T-helper 17 cell (primary cell): Measurements from ENCODE around the gene XYLT1. TPM values are rescaled to one million over a fixed set of nuclear protein-coding genes. Genes with fewer than 3 reads are reported as not detected.
A peak's percentile ranks its signal among the peaks of the same experiment; 100 is the strongest.

Experiments used
- ATAC-seq: fragments of 150-1000 bp; cut with Tn5 transposase; 2 replicates; pipeline ENCODE4 v1.10.0; 2021; ENCODE audit warnings: mild to moderate bottlenecking, moderate library complexity
- DNase-seq, 3 donors: peaks; one replicate each; pipeline versions ENCODE4 v3.0.0 to v3.0.0-alpha.2; 2020 to 2021
- H3K9me3 ChIP-seq: one replicate; pipeline ENCODE4 v1.7.0; 2013; ENCODE audit warnings: low read length, mild to moderate bottlenecking; ENCODE audit not compliant: control insufficient read depth, poor library complexity, severe bottlenecking
- H3K27ac Mint-ChIP-seq: one replicate; pipeline ENCODE4 v1.8.0; 2022; ENCODE audit warnings: mild to moderate bottlenecking, moderate library complexity, mixed read lengths
- H3K27me3 Mint-ChIP-seq: one replicate; pipeline ENCODE4 v1.8.0; 2022; ENCODE audit warnings: mixed read lengths
- H3K36me3 Mint-ChIP-seq: one replicate; pipeline ENCODE4 v1.8.0; 2022; ENCODE audit warnings: low read depth, mixed read lengths
- H3K4me1 Mint-ChIP-seq: one replicate; pipeline ENCODE4 v1.8.0; 2022; ENCODE audit warnings: mild to moderate bottlenecking, mixed read lengths
- H3K4me3 Mint-ChIP-seq: one replicate; pipeline ENCODE4 v1.8.0; 2022; ENCODE audit warnings: mild to moderate bottlenecking, moderate library complexity, mixed read lengths
- total RNA-seq, 4 donors: library from RNA in 2 of 4; stranded (reverse) in 2 of 4; gene quantifications; one replicate each; pipeline ENCODE4 v1.2.3 and lab custom pipeline; 2022 to 2026

The XYLT1 gene
- total RNA-seq, 2 donors from 2014 or later, result 33.8 to 57.3 TPM

- H3K27ac Mint-ChIP-seq, result peak overlapping the region; percentile 30
- no peaks in the 10 kb centered on the region for H3K27me3 Mint-ChIP-seq
- H3K4me1 Mint-ChIP-seq, result peaks cover 22% of the 10 kb centered on the region
- ATAC-seq (no peak), DNase-seq (no peak)
- no peak overlapping the region for H3K4me3 Mint-ChIP-seq
- no peaks in the 10 kb centered on the region for H3K9me3 ChIP-seq
- peaks cover 7% of the 10 kb centered on the region for H3K36me3 Mint-ChIP-seq
Measured at GRCh38 chr16:17228048-17228707, 242.6 kb downstream of the XYLT1 start.

GRCh38 chr16:17227278-17227677 is 243.5 kb downstream of the XYLT1 start:
- DNase-seq (no peak), ATAC-seq (no peak)
- Mint-ChIP-seq H3K27ac (peak overlapping the region; percentile 30), H3K27me3 (no peaks in the 10 kb centered on the region), H3K4me3 (no peak overlapping the region), H3K4me1 (peaks cover 13% of the 10 kb centered on the region), H3K36me3 (peaks cover 2% of the 10 kb centered on the region)
- H3K9me3 ChIP-seq, result no peaks in the 10 kb centered on the region

- H3K27me3 Mint-ChIP-seq, result no peaks in the 10 kb centered on the region
- ATAC-seq (no peak), DNase-seq (no peak)
- H3K27ac Mint-ChIP-seq, result peak overlapping the region; percentile 5
- H3K9me3 ChIP-seq, result no peaks in the 10 kb centered on the region
- peaks cover 16% of the 10 kb centered on the region for H3K4me1 Mint-ChIP-seq
- peaks cover 2% of the 10 kb centered on the region for H3K36me3 Mint-ChIP-seq
- H3K4me3 Mint-ChIP-seq, result no peak overlapping the region
Measured at GRCh38 chr16:17225541-17225940, 245.2 kb downstream of the XYLT1 start.

GRCh38 chr16:17224879-17225281 is 245.9 kb downstream of the XYLT1 start:
- DNase-seq, result no peak
- peaks cover 2% of the 10 kb centered on the region for H3K36me3 Mint-ChIP-seq
- no peaks in the 10 kb centered on the region for H3K9me3 ChIP-seq
- H3K4me3 Mint-ChIP-seq, result no peak overlapping the region
- peak overlapping the region; percentile 5 for H3K27ac Mint-ChIP-seq
- H3K4me1 Mint-ChIP-seq, result peaks cover 12% of the 10 kb centered on the region
- no peaks in the 10 kb centered on the region for H3K27me3 Mint-ChIP-seq
- peak; percentile 36 for ATAC-seq

- H3K4me3 Mint-ChIP-seq, result no peak overlapping the region
- peak overlapping the region; percentile 5 for H3K27ac Mint-ChIP-seq
- peaks cover 2% of the 10 kb centered on the region for H3K36me3 Mint-ChIP-seq
- peaks cover 12% of the 10 kb centered on the region for H3K4me1 Mint-ChIP-seq
- DNase-seq (no peak), ATAC-seq (no peak)
- no peaks in the 10 kb centered on the region for H3K27me3 Mint-ChIP-seq
- H3K9me3 ChIP-seq, result no peaks in the 10 kb centered on the region
Measured at GRCh38 chr16:17224350-17224749, 246.4 kb downstream of the XYLT1 start.

GRCh38 chr16:17223576-17223975 is 247.2 kb downstream of the XYLT1 start:
- no peak for ATAC-seq

GRCh38 chr16:17222871-17223401 is 247.8 kb downstream of the XYLT1 start:
- peaks cover 15% of the 10 kb centered on the region for H3K4me1 Mint-ChIP-seq
- DNase-seq (no peak), ATAC-seq (no peak)
- no peaks in the 10 kb centered on the region for H3K9me3 ChIP-seq
- H3K36me3 Mint-ChIP-seq, result peaks cover 2% of the 10 kb centered on the region
- no peak overlapping the region for H3K4me3 Mint-ChIP-seq
- no peaks in the 10 kb centered on the region for H3K27me3 Mint-ChIP-seq
- no peak overlapping the region for H3K27ac Mint-ChIP-seq

More at GRCh38 chr16:17223576-17223975, 247.2 kb downstream of the XYLT1 start:
- no peaks in the 10 kb centered on the region for H3K9me3 ChIP-seq
- Mint-ChIP-seq H3K4me1 (peaks cover 12% of the 10 kb centered on the region), H3K36me3 (peaks cover 2% of the 10 kb centered on the region), H3K4me3 (no peak overlapping the region), H3K27me3 (no peaks in the 10 kb centered on the region), H3K27ac (no peak overlapping the region)
- DNase-seq, result no peak

GRCh38 chr16:17219991-17220390 is 250.8 kb downstream of the XYLT1 start:
- DNase-seq (no peak), ATAC-seq (no peak)
- Mint-ChIP-seq H3K36me3 (peaks cover under 1% of the 10 kb centered on the region), H3K27me3 (no peaks in the 10 kb centered on the region), H3K4me3 (no peak overlapping the region), H3K4me1 (peaks cover 8% of the 10 kb centered on the region), H3K27ac (no peak overlapping the region)
- no peaks in the 10 kb centered on the region for H3K9me3 ChIP-seq

GRCh38 chr16:17215936-17216335 is 254.8 kb downstream of the XYLT1 start:
- H3K27ac Mint-ChIP-seq, result peak overlapping the region; percentile 1

GRCh38 chr16:17215306-17215705 is 255.5 kb downstream of the XYLT1 start:
- Mint-ChIP-seq H3K4me3 (no peak overlapping the region), H3K27ac (peak overlapping the region; percentile 1), H3K27me3 (no peaks in the 10 kb centered on the region), H3K4me1 (peaks cover 7% of the 10 kb centered on the region), H3K36me3 (no peaks in the 10 kb centered on the region)
- ATAC-seq (no peak), DNase-seq (no peak)
- H3K9me3 ChIP-seq, result no peaks in the 10 kb centered on the region

More at GRCh38 chr16:17215936-17216335, 254.8 kb downstream of the XYLT1 start:
- Mint-ChIP-seq H3K4me1 (peaks cover 10% of the 10 kb centered on the region), H3K27me3 (no peaks in the 10 kb centered on the region), H3K36me3 (no peaks in the 10 kb centered on the region), H3K4me3 (no peak overlapping the region)
- DNase-seq (no peak), ATAC-seq (no peak)
- no peaks in the 10 kb centered on the region for H3K9me3 ChIP-seq

- H3K4me3 Mint-ChIP-seq, result no peak overlapping the region
- ATAC-seq, result no peak
- no peak for DNase-seq
- H3K36me3 Mint-ChIP-seq, result no peaks in the 10 kb centered on the region
- H3K4me1 Mint-ChIP-seq, result peaks cover 9% of the 10 kb centered on the region
- peak overlapping the region; percentile 37 for H3K27ac Mint-ChIP-seq
- no peaks in the 10 kb centered on the region for H3K9me3 ChIP-seq
- no peaks in the 10 kb centered on the region for H3K27me3 Mint-ChIP-seq
Measured at GRCh38 chr16:17213974-17214373, 256.8 kb downstream of the XYLT1 start.

GRCh38 chr16:17213025-17213424 is 257.7 kb downstream of the XYLT1 start:
- H3K9me3 ChIP-seq, result no peaks in the 10 kb centered on the region
- Mint-ChIP-seq H3K27me3 (no peaks in the 10 kb centered on the region), H3K36me3 (no peaks in the 10 kb centered on the region), H3K27ac (peak overlapping the region; percentile 37), H3K4me3 (no peak overlapping the region), H3K4me1 (peaks cover 8% of the 10 kb centered on the region)
- DNase-seq (no peak), ATAC-seq (no peak)

GRCh38 chr16:17212606-17213005 is 258.2 kb downstream of the XYLT1 start:
- no peaks in the 10 kb centered on the region for H3K27me3 Mint-ChIP-seq
- H3K9me3 ChIP-seq, result no peaks in the 10 kb centered on the region
- DNase-seq, result no peak
- H3K4me1 Mint-ChIP-seq, result peaks cover 7% of the 10 kb centered on the region
- peak overlapping the region; percentile 37 for H3K27ac Mint-ChIP-seq
- H3K36me3 Mint-ChIP-seq, result no peaks in the 10 kb centered on the region
- no peak overlapping the region for H3K4me3 Mint-ChIP-seq
- no peak for ATAC-seq

- H3K27ac Mint-ChIP-seq, result no peak overlapping the region
- peaks cover 7% of the 10 kb centered on the region for H3K4me1 Mint-ChIP-seq
- DNase-seq (no peak), ATAC-seq (peak; percentile 73)
- no peaks in the 10 kb centered on the region for H3K36me3 Mint-ChIP-seq
- no peak overlapping the region for H3K4me3 Mint-ChIP-seq
- H3K27me3 Mint-ChIP-seq, result no peaks in the 10 kb centered on the region
- H3K9me3 ChIP-seq, result no peaks in the 10 kb centered on the region
Measured at GRCh38 chr16:17211797-17212196, 259.0 kb downstream of the XYLT1 start.
